SK-N-MC (cell line): Measurements from ENCODE around the gene FOXO6.

Experiments
- DNase-seq: peaks from one replicate; pipeline ENCODE4 v3.0.0-alpha.2; 2011; ENCODE audit warnings: low read depth, low spot score
- H3K27ac ChIP-seq: fragments of 200-600 bp; sonication (generic); 2 replicates; pipeline ENCODE4 v1.5.1; 2016; ENCODE audit warnings: mixed run types
- H3K36me3 ChIP-seq: fragments of 200-600 bp; sonication (generic); 2 replicates; pipeline ENCODE4 v1.6.1; 2017; ENCODE audit warnings: antibody characterized with exemption, low read length, mixed read lengths; ENCODE audit not compliant: insufficient read depth
- H3K4me3 ChIP-seq: fragments of 200-600 bp; sonication (generic); 2 replicates; pipeline ENCODE4 v1.5.1; 2016
- H3K9ac ChIP-seq: fragments of 200-600 bp; sonication (generic); 2 replicates; pipeline ENCODE4 v1.8.0; 2017; ENCODE audit warnings: mixed run types, mixed read lengths; ENCODE audit not compliant: insufficient read length
- H3K9me3 ChIP-seq: fragments of 200-600 bp; sonication (generic); 2 replicates; pipeline ENCODE4 v1.6.1; 2017; ENCODE audit warnings: low read depth, mild to moderate bottlenecking, antibody characterized with exemption, low read length, moderate library complexity, mixed read lengths
- EZH2 ChIP-seq: fragments of 200-600 bp; sonication (generic); IDR thresholded peaks from one replicate; pipeline ENCODE4 v1.6.1; 2017; ENCODE audit warnings: antibody characterized with exemption
- FOXP2 ChIP-seq: optimal IDR thresholded peaks from 2 replicates; pipeline ENCODE3; 2011; ENCODE audit warnings: mild to moderate bottlenecking, moderate library complexity; ENCODE audit not compliant: insufficient read depth; ENCODE audit errors: extremely low read length, control extremely low read depth
- POLR2AphosphoS5 ChIP-seq: IDR thresholded peaks from 2 replicates; pipeline ENCODE4 v1.6.1; 2012; ENCODE audit warnings: mild to moderate bottlenecking, low read depth, low read length, borderline replicate concordance

Gene FOXO6

GRCh38 chr1:41411229-41411628 is 50.0 kb downstream of the FOXO6 start:
- no peak for DNase-seq
- Histone ChIP-seq H3K9me3 (no peaks in the 10 kb centered on the region), H3K27ac (no peak overlapping the region), H3K9ac (no peak overlapping the region), H3K4me3 (no peak overlapping the region), H3K36me3 (no peaks in the 10 kb centered on the region)
- no peak for TF ChIP-seq EZH2
- TF ChIP-seq FOXP2 = no peak
- no peak for TF ChIP-seq POLR2AphosphoS5

DNA sequence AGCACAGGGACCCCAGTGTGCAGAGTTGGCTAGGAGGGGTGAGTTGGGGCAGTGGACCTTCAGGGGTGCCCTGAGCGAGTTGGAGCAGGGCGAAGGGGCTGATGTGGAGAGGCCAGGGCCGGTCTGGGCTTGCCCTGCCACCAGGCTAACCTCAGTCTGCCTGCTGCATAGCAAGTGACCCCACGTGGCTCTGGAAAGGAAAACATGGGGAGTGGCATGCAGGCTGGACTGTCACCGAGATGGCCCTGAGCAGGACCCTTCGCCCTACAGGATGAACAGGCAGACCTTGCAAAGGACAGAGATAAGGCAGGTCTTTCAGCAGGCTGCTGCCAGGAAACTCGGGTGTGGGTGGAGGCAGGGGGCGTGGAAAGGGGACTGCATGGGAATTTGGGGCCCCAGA is 51.5 kb downstream of the FOXO6 start:
- Histone ChIP-seq H3K9ac (no peak overlapping the region), H3K27ac (no peak overlapping the region), H3K4me3 (no peak overlapping the region), H3K9me3 (no peaks in the 10 kb centered on the region), H3K36me3 (no peaks in the 10 kb centered on the region)
- no peak for DNase-seq
- TF ChIP-seq EZH2 (no peak), POLR2AphosphoS5 (no peak), FOXP2 (no peak)

GRCh38 chr1:41413748-41414281 is 52.6 kb downstream of the FOXO6 start:
- no peak for DNase-seq
- Histone ChIP-seq H3K4me3 (no peak overlapping the region), H3K36me3 (no peaks in the 10 kb centered on the region), H3K9me3 (no peaks in the 10 kb centered on the region), H3K9ac (no peak overlapping the region), H3K27ac (no peak overlapping the region)
- TF ChIP-seq EZH2 = no peak
- no peak for TF ChIP-seq FOXP2
- no peak for TF ChIP-seq POLR2AphosphoS5

GRCh38 chr1:41414296-41414695 is 53.1 kb downstream of the FOXO6 start:
- no peak for TF ChIP-seq FOXP2
- TF ChIP-seq EZH2 = no peak
- TF ChIP-seq POLR2AphosphoS5 = no peak
- H3K36me3 ChIP-seq = no peaks in the 10 kb centered on the region
- H3K9ac ChIP-seq = no peak overlapping the region
- no peak overlapping the region for H3K27ac ChIP-seq
- no peaks in the 10 kb centered on the region for H3K9me3 ChIP-seq
- no peak for DNase-seq
- H3K4me3 ChIP-seq = no peak overlapping the region

- no peak overlapping the region for H3K9ac ChIP-seq
- H3K27ac ChIP-seq = no peak overlapping the region
- H3K4me3 ChIP-seq = no peak overlapping the region
- H3K36me3 ChIP-seq = no peaks in the 10 kb centered on the region
- no peak for DNase-seq
- TF ChIP-seq EZH2 (no peak), POLR2AphosphoS5 (no peak), FOXP2 (no peak)
- no peaks in the 10 kb centered on the region for H3K9me3 ChIP-seq
These were observed 53.6 kb downstream of the FOXO6 start for GRCh38 chr1:41414716-41415306.

GRCh38 chr1:41416081-41416480 is 54.8 kb downstream of the FOXO6 start:
- H3K27ac ChIP-seq = no peak overlapping the region
- no peaks in the 10 kb centered on the region for H3K36me3 ChIP-seq
- TF ChIP-seq POLR2AphosphoS5 (no peak), FOXP2 (no peak), EZH2 (no peak)
- no peaks in the 10 kb centered on the region for H3K9me3 ChIP-seq
- H3K9ac ChIP-seq = no peak overlapping the region
- H3K4me3 ChIP-seq = no peak overlapping the region
- no peak for DNase-seq

GRCh38 chr1:41416552-41417334 is 55.5 kb downstream of the FOXO6 start:
- Histone ChIP-seq H3K36me3 (no peaks in the 10 kb centered on the region), H3K4me3 (no peak overlapping the region), H3K27ac (no peak overlapping the region), H3K9me3 (no peaks in the 10 kb centered on the region), H3K9ac (no peak overlapping the region)
- DNase-seq = no peak
- TF ChIP-seq POLR2AphosphoS5 = no peak
- TF ChIP-seq EZH2 = no peak
- TF ChIP-seq FOXP2 = no peak

DNA sequence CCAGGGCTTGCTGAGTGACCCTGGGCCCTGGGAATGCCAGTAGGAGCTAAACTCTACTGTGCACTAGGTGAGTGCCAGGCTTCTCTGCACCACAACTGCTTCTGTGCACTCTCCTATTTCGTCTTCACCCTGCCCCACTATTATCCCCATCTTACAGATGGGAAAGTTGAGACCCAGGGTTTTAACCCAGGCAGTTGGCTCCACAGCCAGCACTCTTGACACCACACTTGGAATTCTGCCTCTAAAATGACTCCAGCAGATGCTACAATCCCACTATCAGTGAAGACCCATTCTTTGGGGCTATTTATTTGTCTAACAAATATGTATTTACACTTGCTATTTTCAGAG is 56.1 kb downstream of the FOXO6 start:
- no peaks in the 10 kb centered on the region for H3K36me3 ChIP-seq
- H3K9ac ChIP-seq = no peak overlapping the region
- no peak overlapping the region for H3K4me3 ChIP-seq
- no peak overlapping the region for H3K27ac ChIP-seq
- no peak for TF ChIP-seq FOXP2
- TF ChIP-seq POLR2AphosphoS5 = no peak
- no peak for TF ChIP-seq EZH2
- DNase-seq = no peak
- H3K9me3 ChIP-seq = no peaks in the 10 kb centered on the region

GRCh38 chr1:41417746-41418145 is 56.5 kb downstream of the FOXO6 start:
- Histone ChIP-seq H3K9me3 (no peaks in the 10 kb centered on the region), H3K9ac (no peak overlapping the region), H3K4me3 (no peak overlapping the region), H3K36me3 (no peaks in the 10 kb centered on the region), H3K27ac (no peak overlapping the region)
- TF ChIP-seq EZH2 = no peak
- TF ChIP-seq POLR2AphosphoS5 = no peak
- TF ChIP-seq FOXP2 = no peak
- DNase-seq = no peak
